Measurements from ENCODE around the gene THSD1.
"Not testable (repeated sequence)": the region's sequence is repeated elsewhere in the genome, so short reads cannot be mapped to it uniquely, and the experiment has no call there.

THSD1 gene

GRCh38 chr13:52408071-52408658 lies 2.2 kb upstream of the THSD1 start:
- DNase-seq = not testable (repeated sequence)

GRCh38 chr13:52407436-52407835 lies 1.5 kb upstream of the THSD1 start:
- not testable (repeated sequence) for DNase-seq

GRCh38 chr13:52406629-52407028 lies 657 bp upstream of the THSD1 start:
- DNase-seq = no peak

GRCh38 chr13:52405369-52405766 lies 604 bp downstream of the THSD1 start:
- no peak for DNase-seq

- DNase-seq = no peak
These were observed 6.3 kb downstream of the THSD1 start for GRCh38 chr13:52399708-52400107.

- DNase-seq = no peak
These were observed 6.9 kb downstream of the THSD1 start for GRCh38 chr13:52399046-52399445.

- DNase-seq = no peak
These were observed 10.3 kb downstream of the THSD1 start for GRCh38 chr13:52395704-52396103.

- no peak for DNase-seq
These were observed 11.4 kb downstream of the THSD1 start for GRCh38 chr13:52394586-52394985.

GRCh38 chr13:52393572-52394357 lies 12.2 kb downstream of the THSD1 start:
- DNase-seq = no peak

GRCh38 chr13:52387721-52388120 lies 18.3 kb downstream of the THSD1 start:
- DNase-seq = no peak

GRCh38 chr13:52385870-52386269 lies 20.1 kb downstream of the THSD1 start:
- DNase-seq = no peak

GRCh38 chr13:52383366-52383765 lies 22.6 kb downstream of the THSD1 start:
- no peak for DNase-seq

- DNase-seq = no peak
These were observed 27.7 kb downstream of the THSD1 start for GRCh38 chr13:52378312-52378711.

- DNase-seq = no peak
These were observed 28.1 kb downstream of the THSD1 start for GRCh38 chr13:52377898-52378297.

GRCh38 chr13:52374873-52375411 lies 31.0 kb downstream of the THSD1 start:
- DNase-seq = no peak

- DNase-seq = no peak
These were observed 31.6 kb downstream of the THSD1 start for GRCh38 chr13:52374389-52374788.

GRCh38 chr13:52373277-52373676 lies 32.7 kb downstream of the THSD1 start:
- not testable (repeated sequence) for DNase-seq

- DNase-seq = no peak
These were observed 34.2 kb downstream of the THSD1 start for GRCh38 chr13:52371736-52372247.

GRCh38 chr13:52366291-52366690 lies 39.7 kb downstream of the THSD1 start:
- no peak for DNase-seq

- not testable (repeated sequence) for DNase-seq
These were observed 43.6 kb downstream of the THSD1 start for GRCh38 chr13:52362169-52362887.

- DNase-seq = no peak
These were observed 44.7 kb downstream of the THSD1 start for GRCh38 chr13:52361225-52361624.

- DNase-seq = no peak
These were observed 46.4 kb downstream of the THSD1 start for GRCh38 chr13:52359534-52359933.

GRCh38 chr13:52356327-52356726 lies 49.6 kb downstream of the THSD1 start:
- DNase-seq = no peak
